WERI-Rb-1 (cell line): ENCODE measurements around the gene ATF7.

Experiments used
- DNase-seq: peaks from one replicate; pipeline ENCODE4 v3.0.0-alpha.2; 2020
- H3K27ac ChIP-seq: fragments of 250-450 bp; sonication (Bioruptor Pico); 2 replicates; pipeline ENCODE4 v1.5.1; 2020; ENCODE audit warnings: mild to moderate bottlenecking, moderate library complexity
- H3K27me3 ChIP-seq: fragments of 250-450 bp; sonication (Bioruptor Pico); 2 replicates; pipeline ENCODE4 v1.5.1; 2021; ENCODE audit warnings: mild to moderate bottlenecking, low read depth, moderate library complexity; ENCODE audit not compliant: insufficient read depth, severe bottlenecking
- H3K36me3 ChIP-seq: fragments of 250-450 bp; sonication (Bioruptor Pico); 2 replicates; pipeline ENCODE4 v1.5.1; 2020; ENCODE audit warnings: mild to moderate bottlenecking, moderate library complexity
- H3K4me3 ChIP-seq: 2 replicates; pipeline ENCODE4 v1.5.1; 2011; ENCODE audit warnings: low read depth, mild to moderate bottlenecking, control low read depth, low read length
- H3K9me3 ChIP-seq: fragments of 250-450 bp; sonication (Bioruptor Pico); 2 replicates; pipeline ENCODE4 v1.5.1; 2021; ENCODE audit warnings: mild to moderate bottlenecking, moderate library complexity; ENCODE audit not compliant: severe bottlenecking
- CTCF ChIP-seq: IDR thresholded peaks from 2 replicates; pipeline ENCODE4 v1.5.1; 2011; ENCODE audit warnings: low read depth, mild to moderate bottlenecking, control low read depth, inconsistent platforms, low read length

ATF7 gene

GRCh38 chr12:53560912-53561589, 65.1 kb downstream of the ATF7 start:
- Histone ChIP-seq H3K4me3 (no peak overlapping the region), H3K36me3 (no peaks in the 10 kb centered on the region), H3K27ac (no peak overlapping the region), H3K9me3 (no peaks in the 10 kb centered on the region), H3K27me3 (no peaks in the 10 kb centered on the region)
- DNase-seq = no peak
- no peak for TF ChIP-seq CTCF

- Histone ChIP-seq H3K27me3 (no peaks in the 10 kb centered on the region), H3K4me3 (no peak overlapping the region), H3K36me3 (no peaks in the 10 kb centered on the region), H3K27ac (no peak overlapping the region), H3K9me3 (no peaks in the 10 kb centered on the region)
- no peak for TF ChIP-seq CTCF
- no peak for DNase-seq
Observed at GRCh38 chr12:53560351-53560750, 65.8 kb downstream of the ATF7 start.

GRCh38 chr12:53558631-53559030, 67.6 kb downstream of the ATF7 start:
- H3K27me3 ChIP-seq = no peaks in the 10 kb centered on the region
- TF ChIP-seq CTCF = no peak
- H3K4me3 ChIP-seq = no peak overlapping the region
- no peak overlapping the region for H3K27ac ChIP-seq
- H3K36me3 ChIP-seq = no peaks in the 10 kb centered on the region; the same call in 1 of the 2 replicates
- DNase-seq = no peak
- no peaks in the 10 kb centered on the region for H3K9me3 ChIP-seq

- peaks cover 28% of the 10 kb centered on the region for H3K36me3 ChIP-seq
- no peaks in the 10 kb centered on the region for H3K9me3 ChIP-seq
- no peak for TF ChIP-seq CTCF
- DNase-seq = no peak
- H3K27ac ChIP-seq = no peak overlapping the region
- H3K4me3 ChIP-seq = no peak overlapping the region
- no peaks in the 10 kb centered on the region for H3K27me3 ChIP-seq
Observed at GRCh38 chr12:53552361-53553327, 73.5 kb downstream of the ATF7 start.

- H3K36me3 ChIP-seq = peaks cover 31% of the 10 kb centered on the region
- H3K27ac ChIP-seq = no peak overlapping the region
- no peaks in the 10 kb centered on the region for H3K27me3 ChIP-seq
- no peak overlapping the region for H3K4me3 ChIP-seq
- no peak for DNase-seq
- H3K9me3 ChIP-seq = no peaks in the 10 kb centered on the region
- no peak for TF ChIP-seq CTCF
Observed at GRCh38 chr12:53551889-53552291, 74.3 kb downstream of the ATF7 start.
